Ovary (tissue), 9 donors: ENCODE measurements around the gene ADAMTSL5. TPM values are rescaled to one million over a fixed set of nuclear protein-coding genes. Genes with fewer than 3 reads are reported as not detected.

ENCODE experiments used
- DNase-seq, 5 donors: peaks; one replicate each; pipeline ENCODE4 v3.0.0-alpha.2; 2019 to 2020
- H3K27ac ChIP-seq, 2 donors: fragments of 200-600 bp; one replicate each; pipeline versions ENCODE4 v1.5.1 to v1.8.0; 2019 to 2022
- H3K27me3 ChIP-seq: fragments of 200-600 bp; one replicate; pipeline ENCODE4 v1.8.0; 2022
- H3K36me3 ChIP-seq: fragments of 200-600 bp; sonication (generic); one replicate; pipeline ENCODE4 v1.5.1; 2019
- H3K4me1 ChIP-seq: one replicate; pipeline ENCODE4 v1.8.1; 2013; ENCODE audit warnings: mild to moderate bottlenecking, moderate library complexity; ENCODE audit not compliant: insufficient read depth
- H3K4me3 ChIP-seq: fragments of 200-600 bp; sonication (generic); one replicate; pipeline ENCODE4 v1.5.1; 2017
- H3K9me3 ChIP-seq, 2 donors: fragments of 200-600 bp in 1 of 2; sonication (generic) in 1 of 2; one replicate each; pipeline versions ENCODE4 v1.5.1 to v1.8.1; 2013 to 2019; ENCODE audit warnings: mild to moderate bottlenecking in 1 of 2, moderate library complexity in 1 of 2
- EP300 ChIP-seq: sonication (generic); formaldehyde crosslinking; IDR thresholded peaks from one replicate; pipeline ENCODE4 v1.6.1; 2017; ENCODE audit warnings: antibody characterized with exemption
- POLR2A ChIP-seq: fragments of 450-650 bp; IDR thresholded peaks from one replicate; pipeline ENCODE4 v1.6.1; 2017; ENCODE audit warnings: antibody characterized with exemption, mild to moderate bottlenecking, moderate library complexity
- WGBS, 3 donors: extraction: QIAGEN DNeasy Blood & Tissue Kit in 1 of 3; methylation state at CpG; one replicate each; pipeline versions ENCODE4 v1.1.5 to v1.1.7; 2013 to 2017; 5-methylcytosine and 5-hydroxymethylcytosine counted together
- intact Hi-C, 4 donors: fragments of 100-400 bp; cut with DNase I; formaldehyde crosslinking; loops; one replicate each; pipeline versions ENCODE4 v1.11.0 to v1.15.1; 2022 to 2023
- polyA plus RNA-seq, 2 donors: library from polyadenylated mRNA; stranded (reverse); fragments of 200-250 nt in 1 of 2; fragments of 350-450 nt in 1 of 2; fragmentation: Illumina TruSeq in 1 of 2; extraction: RNeasy Lipid Tissue Mini Kit (QIAGEN cat#74804) in 1 of 2; gene quantifications; one replicate each; pipeline ENCODE4 v1.2.3, GENCODE V29; 2013 to 2014
- total RNA-seq, 7 donors: library from RNA; depleted of rRNA in 2 of 7; stranded (reverse); fragments of >200 nt in 2 of 7; fragmentation: NEBNext Ultra II Directional in 3 of 7; extraction: Animal tissue kit (Norgen Biotek cat#: 25700) in 3 of 7; gene quantifications; one replicate each; pipeline versions ENCODE4 v1.1.0 to v1.2.4, GENCODE V29; 2016 to 2023
- TF ChIP-seq, protein P1 (sequence below), 3 donors: fragments of 450-650 bp in 2 of 3; fragments of 200-600 bp in 1 of 3; IDR thresholded peaks; one replicate each; pipeline versions ENCODE4 v1.5.1 to v1.8.0; 2016 to 2022; ENCODE audit warnings: antibody characterized with exemption in 3 of 3, mild to moderate bottlenecking in 1 of 3
- donor health status: DM: no; HTN: no; CAD: no; lungs with moderate emphysema.
- donor health status: DM: no; HTN: no; CAD: no.
- donor health status: Bipolar disorder and iron deficiency.
- donor health status: DM: yes; HTN: yes; CAD: no.
- donor health status: DM: no; HTN: no; CAD: no.
- donor health status: DM: yes; HTN: yes; CAD: no.

Gene ADAMTSL5
- total and polyA plus RNA-seq, 9 donors, result 0.19 to 7.5 (median 2.0) TPM; not detected in 1

DNA sequence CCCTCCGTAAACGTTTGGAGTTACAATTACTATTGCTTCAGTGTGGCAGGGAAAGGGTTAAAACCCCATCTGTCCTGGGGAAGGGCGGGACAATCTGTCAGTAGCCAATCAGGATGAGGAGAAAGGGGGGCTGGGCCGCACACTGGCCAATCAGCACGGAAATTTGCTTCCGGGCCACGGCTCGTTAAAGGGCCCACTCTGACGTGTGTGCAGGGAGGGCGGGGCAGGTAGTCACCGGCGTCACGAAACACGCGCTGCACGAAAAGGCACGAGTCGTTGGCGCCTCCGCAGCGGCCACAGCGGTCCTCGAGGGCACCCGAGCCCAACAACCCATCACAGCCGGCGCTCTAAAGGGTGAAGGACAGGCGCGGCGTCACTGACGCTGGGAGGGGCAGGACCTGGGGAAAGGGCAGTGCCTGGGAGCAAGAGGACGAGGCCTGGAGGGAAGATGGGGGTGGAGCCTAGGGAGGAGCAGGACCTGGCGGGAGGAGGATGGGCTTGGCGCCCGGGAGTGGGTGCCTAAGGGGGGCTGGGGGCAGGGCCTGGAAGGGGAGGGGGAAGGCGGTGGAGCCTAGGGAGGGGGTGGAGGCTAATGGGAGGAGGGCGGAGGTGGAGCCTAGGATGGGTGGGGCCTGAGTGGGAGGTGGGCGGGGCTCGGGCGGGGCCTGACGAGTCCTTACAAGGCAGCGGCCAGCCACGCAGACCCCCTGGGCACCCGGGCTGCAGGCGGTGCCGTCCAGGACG lies 4.9 kb downstream of the ADAMTSL5 start:
- no peak for TF ChIP-seq POLR2A
- TF ChIP-seq, protein P1, sequence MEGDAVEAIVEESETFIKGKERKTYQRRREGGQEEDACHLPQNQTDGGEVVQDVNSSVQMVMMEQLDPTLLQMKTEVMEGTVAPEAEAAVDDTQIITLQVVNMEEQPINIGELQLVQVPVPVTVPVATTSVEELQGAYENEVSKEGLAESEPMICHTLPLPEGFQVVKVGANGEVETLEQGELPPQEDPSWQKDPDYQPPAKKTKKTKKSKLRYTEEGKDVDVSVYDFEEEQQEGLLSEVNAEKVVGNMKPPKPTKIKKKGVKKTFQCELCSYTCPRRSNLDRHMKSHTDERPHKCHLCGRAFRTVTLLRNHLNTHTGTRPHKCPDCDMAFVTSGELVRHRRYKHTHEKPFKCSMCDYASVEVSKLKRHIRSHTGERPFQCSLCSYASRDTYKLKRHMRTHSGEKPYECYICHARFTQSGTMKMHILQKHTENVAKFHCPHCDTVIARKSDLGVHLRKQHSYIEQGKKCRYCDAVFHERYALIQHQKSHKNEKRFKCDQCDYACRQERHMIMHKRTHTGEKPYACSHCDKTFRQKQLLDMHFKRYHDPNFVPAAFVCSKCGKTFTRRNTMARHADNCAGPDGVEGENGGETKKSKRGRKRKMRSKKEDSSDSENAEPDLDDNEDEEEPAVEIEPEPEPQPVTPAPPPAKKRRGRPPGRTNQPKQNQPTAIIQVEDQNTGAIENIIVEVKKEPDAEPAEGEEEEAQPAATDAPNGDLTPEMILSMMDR (IDR thresholded peaks at IDR 0.05), result no peak
- TF ChIP-seq EP300, result peak; percentile 69
- peak overlapping the region; percentile 17 to 87 for H3K27ac ChIP-seq
- no peaks in the 10 kb centered on the region for H3K9me3 ChIP-seq
- peak overlapping the region; percentile 38 for H3K4me3 ChIP-seq
- peak; percentile 94 to 96 (median 95) for DNase-seq
- intact Hi-C loops, result no loop called here
- peaks cover 2% of the 10 kb centered on the region for H3K4me1 ChIP-seq
- peaks cover 3% of the 10 kb centered on the region for H3K27me3 ChIP-seq
- WGBS, 3 donors, result 0 to 1% (median 0%) methylated on average over 41 to 46 of the region's 46 CpGs
- no peaks in the 10 kb centered on the region for H3K36me3 ChIP-seq

DNA sequence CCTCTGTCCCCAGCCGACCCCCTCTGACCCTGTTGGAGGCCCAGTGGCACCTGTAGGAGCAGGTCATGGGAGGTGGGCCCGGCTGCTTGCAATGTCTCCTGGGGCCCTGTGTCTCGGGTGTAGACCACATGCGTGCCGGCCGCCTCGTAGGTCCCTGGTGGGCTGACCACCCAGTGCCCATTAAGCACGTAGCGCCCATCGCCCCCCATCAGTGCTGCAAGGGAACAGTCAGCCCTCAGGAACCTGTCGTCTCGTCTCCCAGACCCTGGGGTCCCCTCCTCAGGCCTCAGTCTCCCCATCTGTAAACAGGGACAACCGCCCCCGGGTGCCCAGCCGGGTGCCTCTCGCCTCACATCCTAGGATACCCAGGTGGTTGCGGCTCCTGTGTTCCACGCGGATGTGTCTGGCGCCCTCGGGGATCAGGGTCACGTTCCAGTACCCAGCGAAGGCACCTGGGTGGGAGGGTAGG lies 5.6 kb downstream of the ADAMTSL5 start:
- Histone ChIP-seq H3K36me3 (no peaks in the 10 kb centered on the region), H3K4me3 (peak overlapping the region; percentile 38), H3K9me3 (no peaks in the 10 kb centered on the region), H3K4me1 (peaks cover 2% of the 10 kb centered on the region), H3K27ac (peak overlapping the region in 1 of 2 donors; percentile 87), H3K27me3 (peaks cover 3% of the 10 kb centered on the region)
- WGBS, 3 donors, result 42 to 55% (median 48%) methylated on average over 23 of the region's 23 CpGs
- intact Hi-C loops, result no loop called here
- no peak for TF ChIP-seq POLR2A
- TF ChIP-seq EP300, result no peak
- TF ChIP-seq, protein P1 (IDR thresholded peaks at IDR 0.05), result no peak
- peak in 4 of 5 donors; percentile 29 to 62 (median 47) for DNase-seq

- Histone ChIP-seq H3K4me1 (peaks cover 2% of the 10 kb centered on the region), H3K36me3 (no peaks in the 10 kb centered on the region), H3K27ac (no peak overlapping the region), H3K9me3 (no peaks in the 10 kb centered on the region), H3K27me3 (peaks cover 3% of the 10 kb centered on the region), H3K4me3 (no peak overlapping the region)
- no peak for TF ChIP-seq POLR2A
- no peak for TF ChIP-seq EP300
- TF ChIP-seq, protein P1 (IDR thresholded peaks at IDR 0.05), result no peak
- WGBS, 3 donors, result 82 to 87% (median 83%) methylated on average over 44 to 45 of the region's 45 CpGs
- intact Hi-C loops, result no loop called here
- DNase-seq, result peak in 3 of 5 donors; percentile 16 to 49 (median 31)
Observed at GRCh38 chr19:1505991-1506881, 6.6 kb downstream of the ADAMTSL5 start.

- no peak overlapping the region for H3K4me3 ChIP-seq
- 50 to 67% (median 58%) methylated on average over 8 of the region's 8 CpGs for WGBS, 3 donors
- TF ChIP-seq EP300, result no peak
- TF ChIP-seq POLR2A, result no peak
- TF ChIP-seq, protein P1 (IDR thresholded peaks at IDR 0.05), result no peak
- H3K27ac ChIP-seq, result no peak overlapping the region
- no peak for DNase-seq
- H3K36me3 ChIP-seq, result no peaks in the 10 kb centered on the region
- H3K4me1 ChIP-seq, result peaks cover 2% of the 10 kb centered on the region
- H3K27me3 ChIP-seq, result peaks cover 3% of the 10 kb centered on the region
- intact Hi-C loops, result no loop called here
- H3K9me3 ChIP-seq, result no peaks in the 10 kb centered on the region
Observed at GRCh38 chr19:1505012-1505411, 7.8 kb downstream of the ADAMTSL5 start.
